Uterus (tissue), 4 donors: ENCODE measurements around the gene ICE1. TPM values are rescaled to one million over a fixed set of nuclear protein-coding genes. Genes with fewer than 3 reads are reported as not detected.

Experiments used
- DNase-seq, 2 donors: peaks; one replicate each; pipeline ENCODE4 v3.0.0-alpha.2; 2019 to 2020
- H3K27ac ChIP-seq, 2 donors: fragments of 200-600 bp; sonication (generic); 1 replicate in 1 of 2; 2 replicates in 1 of 2; pipeline ENCODE4 v1.5.1; 2016 to 2018
- H3K27me3 ChIP-seq, 2 donors: fragments of 200-600 bp; sonication (generic); one replicate each; pipeline ENCODE4 v1.5.1; 2018 to 2019; ENCODE audit warnings: control low read depth in 1 of 2
- H3K36me3 ChIP-seq, 2 donors: fragments of 200-600 bp; sonication (generic); one replicate each; pipeline ENCODE4 v1.5.1; 2019; ENCODE audit warnings: control low read depth in 1 of 2
- H3K4me1 ChIP-seq, 2 donors: fragments of 200-600 bp; sonication (generic); one replicate each; pipeline ENCODE4 v1.5.1; 2018 to 2019; ENCODE audit warnings: control low read depth in 1 of 2
- H3K4me3 ChIP-seq, 2 donors: fragments of 200-600 bp; sonication (generic); 1 replicate in 1 of 2; 2 replicates in 1 of 2; pipeline ENCODE4 v1.5.1; 2018 to 2019; ENCODE audit warnings: mild to moderate bottlenecking in 1 of 2
- H3K9me3 ChIP-seq, 2 donors: fragments of 200-600 bp; sonication (generic); one replicate each; pipeline ENCODE4 v1.5.1; 2019; ENCODE audit warnings: control low read depth in 1 of 2
- CTCF ChIP-seq, 4 experiments: fragments of 200-600 bp in 2 of 4; fragments of 450-650 bp in 2 of 4; sonication (generic) in 2 of 4; IDR thresholded peaks; one replicate each; pipeline ENCODE4 v1.5.1; 2016 to 2019; ENCODE audit warnings: antibody characterized with exemption in 4 of 4, mild to moderate bottlenecking in 2 of 4, moderate library complexity in 1 of 4
- POLR2A ChIP-seq, 2 donors: fragments of 450-650 bp; IDR thresholded peaks; one replicate each; pipeline ENCODE4 v1.6.1; 2016; ENCODE audit warnings: antibody characterized with exemption in 2 of 2, mild to moderate bottlenecking in 1 of 2, moderate library complexity in 1 of 2
- intact Hi-C: fragments of 100-400 bp; cut with DNase I; formaldehyde crosslinking; loops from one replicate; pipeline ENCODE4 v1.15.1; 2023; ENCODE audit warnings: low total_unique reads
- total RNA-seq, 4 donors: library from RNA; depleted of rRNA in 3 of 4; stranded (reverse); fragments of >200 nt in 3 of 4; gene quantifications; one replicate each; pipeline versions ENCODE4 v1.1.0 to v1.2.4, GENCODE V29; 2014 to 2023
- donor health status: DM: yes; HTN: yes; CAD: no.

ICE1 gene
- total RNA-seq, 4 donors from 2014 or later: 23.2 to 218 (median 55.1) TPM

- no peaks in the 10 kb centered on the region for H3K4me1 ChIP-seq
- DNase-seq: no peak
- TF ChIP-seq CTCF (IDR thresholded peaks at IDR 0.05) (no peak), POLR2A (IDR thresholded peaks at IDR 0.05) (no peak)
- intact Hi-C loops: no loop called here
- H3K36me3 ChIP-seq: no peaks in the 10 kb centered on the region
- no peak overlapping the region for H3K4me3 ChIP-seq
- no peaks in the 10 kb centered on the region for H3K27me3 ChIP-seq
- H3K9me3 ChIP-seq: no peaks in the 10 kb centered on the region
- no peak overlapping the region for H3K27ac ChIP-seq
Observed at GRCh38 chr5:5466227-5466626, 43.8 kb downstream of the ICE1 start.

- no peak for TF ChIP-seq POLR2A (IDR thresholded peaks at IDR 0.05)
- no peak for TF ChIP-seq CTCF (IDR thresholded peaks at IDR 0.05)
Observed at GRCh38 chr5:5467737-5468136, 45.3 kb downstream of the ICE1 start.

GRCh38 chr5:5470933-5471332, 48.5 kb downstream of the ICE1 start:
- TF ChIP-seq CTCF (IDR thresholded peaks at IDR 0.05): no peak
- no peak for TF ChIP-seq POLR2A (IDR thresholded peaks at IDR 0.05)
- Histone ChIP-seq H3K27me3 (no peaks in the 10 kb centered on the region), H3K9me3 (no peaks in the 10 kb centered on the region), H3K27ac (no peak overlapping the region), H3K4me1 (no peaks in the 10 kb centered on the region), H3K36me3 (no peaks in the 10 kb centered on the region), H3K4me3 (no peak overlapping the region)
- DNase-seq: no peak
- intact Hi-C loops: no loop called here

More at GRCh38 chr5:5467737-5468136, 45.3 kb downstream of the ICE1 start:
- no peak for DNase-seq
- no peaks in the 10 kb centered on the region for H3K36me3 ChIP-seq
- H3K27ac ChIP-seq: no peak overlapping the region
- no peaks in the 10 kb centered on the region for H3K4me1 ChIP-seq
- H3K27me3 ChIP-seq: no peaks in the 10 kb centered on the region
- H3K4me3 ChIP-seq: no peak overlapping the region
- no peaks in the 10 kb centered on the region for H3K9me3 ChIP-seq
- intact Hi-C loops: no loop called here

- no peaks in the 10 kb centered on the region for H3K36me3 ChIP-seq
- no peak overlapping the region for H3K4me3 ChIP-seq
- no peak for DNase-seq
- intact Hi-C loops: no loop called here
- H3K27me3 ChIP-seq: no peaks in the 10 kb centered on the region
- no peaks in the 10 kb centered on the region for H3K4me1 ChIP-seq
- no peak overlapping the region for H3K27ac ChIP-seq
- H3K9me3 ChIP-seq: no peaks in the 10 kb centered on the region
- TF ChIP-seq POLR2A (IDR thresholded peaks at IDR 0.05) (no peak), CTCF (IDR thresholded peaks at IDR 0.05) (no peak)
Observed at GRCh38 chr5:5473226-5473625, 50.7 kb downstream of the ICE1 start.

GRCh38 chr5:5474961-5475360, 52.5 kb downstream of the ICE1 start:
- TF ChIP-seq CTCF (IDR thresholded peaks at IDR 0.05) (no peak), POLR2A (IDR thresholded peaks at IDR 0.05) (no peak)
- Histone ChIP-seq H3K36me3 (no peaks in the 10 kb centered on the region), H3K27ac (no peak overlapping the region), H3K27me3 (no peaks in the 10 kb centered on the region), H3K4me3 (no peak overlapping the region), H3K4me1 (no peaks in the 10 kb centered on the region), H3K9me3 (no peaks in the 10 kb centered on the region)
- intact Hi-C loops: no loop called here
- no peak for DNase-seq
